Astrocyte of the spinal cord (primary cell): ENCODE results near the gene GNG12.

Source experiments
- DNase-seq: peaks from one replicate; pipeline ENCODE4 v3.0.0; 2011; ENCODE audit warnings: low read depth, low spot score
- H3K4me3 ChIP-seq: 2 replicates; pipeline ENCODE4 v1.5.1; 2011; ENCODE audit warnings: low read depth, mild to moderate bottlenecking, low read length, moderate library complexity
- CTCF ChIP-seq: IDR thresholded peaks from 2 replicates; pipeline ENCODE4 v1.5.1; 2012; ENCODE audit warnings: low read depth, mild to moderate bottlenecking, low read length, inconsistent platforms
- in situ Hi-C: cut with HindIII; loops from 2 replicates; pipeline ENCODE4 v1.10.0; 2017; ENCODE audit warnings: low sequenced_read_pairs

The GNG12 gene

GRCh38 chr1:67835663-67836452 is 2.6 kb upstream of the GNG12 start:
- H3K4me3 ChIP-seq: no peak overlapping the region
- no peak for TF ChIP-seq CTCF
- no peak for DNase-seq
- in situ Hi-C loops: no loop called here

- DNase-seq: no peak
- no peak for TF ChIP-seq CTCF
- in situ Hi-C loops: no loop called here
- no peak overlapping the region for H3K4me3 ChIP-seq
Observed at GRCh38 chr1:67834246-67834877, 1.1 kb upstream of the GNG12 start.

GRCh38 chr1:67833602-67833940 is 304 bp upstream of the GNG12 start:
- peak overlapping the region; percentile 89 for H3K4me3 ChIP-seq
- in situ Hi-C loops: no loop called here

GRCh38 chr1:67831850-67832513 is 1.3 kb downstream of the GNG12 start:
- no peak for TF ChIP-seq CTCF
- in situ Hi-C loops: no loop called here
- H3K4me3 ChIP-seq: peak overlapping the region; percentile 89
- DNase-seq: peak; percentile 78

More at GRCh38 chr1:67833602-67833940, 304 bp upstream of the GNG12 start:
- DNase-seq: no peak
- no peak for TF ChIP-seq CTCF

- peak; percentile 47 for DNase-seq
- peak overlapping the region; percentile 89 for H3K4me3 ChIP-seq
- in situ Hi-C loops: no loop called here
- TF ChIP-seq CTCF: no peak
Observed at GRCh38 chr1:67830928-67831830, 2.1 kb downstream of the GNG12 start.

GRCh38 chr1:67830226-67830625 is 3.0 kb downstream of the GNG12 start:
- H3K4me3 ChIP-seq: no peak overlapping the region
- TF ChIP-seq CTCF: no peak
- in situ Hi-C loops: no loop called here
- no peak for DNase-seq
